NCI-H2171 treated with DMSO at 0.1 percent for 48 hours (cell line): ENCODE results near the gene C6orf132.

Experiments
- DNase-seq: peaks from one replicate; lab custom pipeline; 2025; lab: John Stamatoyannopoulos, UW

Gene C6orf132

DNA sequence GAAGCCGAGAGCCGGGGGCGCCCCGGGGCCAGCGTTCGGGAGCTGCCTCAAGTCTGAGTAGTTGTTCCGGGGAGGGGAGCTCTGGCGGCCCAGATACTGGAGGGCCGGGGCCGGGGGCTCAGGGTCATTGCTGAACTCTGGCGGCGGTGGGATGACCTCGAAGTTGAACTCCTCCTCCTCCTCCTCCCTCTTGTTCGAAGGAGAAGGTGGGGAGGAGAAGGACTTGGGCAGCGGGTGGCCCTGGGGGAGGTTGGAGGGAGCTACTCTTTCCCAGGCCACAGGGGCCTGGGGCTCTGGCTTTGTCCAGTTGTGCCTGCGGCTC is 37.7 kb downstream of the C6orf132 start:
- DNase-seq: no peak

- no peak for DNase-seq
These were observed 38.2 kb downstream of the C6orf132 start for GRCh38 chr6:42104095-42104803.

DNA sequence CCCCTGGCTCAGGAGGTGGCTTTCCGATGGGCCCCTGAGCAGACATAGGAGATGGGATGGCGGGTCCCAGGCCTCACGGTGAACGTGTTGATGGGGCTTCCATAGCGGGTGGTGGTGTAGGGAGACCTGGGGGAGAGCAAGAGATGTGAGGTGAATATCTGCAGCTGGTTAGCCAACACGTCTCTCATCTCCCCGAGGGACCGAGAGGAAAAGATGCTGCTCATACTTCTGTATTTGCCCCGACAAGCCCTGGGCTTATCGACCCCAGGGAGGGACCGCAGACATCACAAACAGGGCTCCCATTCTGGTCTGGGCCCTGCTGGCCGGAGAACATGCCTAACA is 38.7 kb downstream of the C6orf132 start:
- no peak for DNase-seq

- no peak for DNase-seq
These were observed 39.2 kb downstream of the C6orf132 start for GRCh38 chr6:42103216-42103615.

- DNase-seq: no peak
These were observed 41.2 kb downstream of the C6orf132 start for GRCh38 chr6:42101186-42101657.

DNA sequence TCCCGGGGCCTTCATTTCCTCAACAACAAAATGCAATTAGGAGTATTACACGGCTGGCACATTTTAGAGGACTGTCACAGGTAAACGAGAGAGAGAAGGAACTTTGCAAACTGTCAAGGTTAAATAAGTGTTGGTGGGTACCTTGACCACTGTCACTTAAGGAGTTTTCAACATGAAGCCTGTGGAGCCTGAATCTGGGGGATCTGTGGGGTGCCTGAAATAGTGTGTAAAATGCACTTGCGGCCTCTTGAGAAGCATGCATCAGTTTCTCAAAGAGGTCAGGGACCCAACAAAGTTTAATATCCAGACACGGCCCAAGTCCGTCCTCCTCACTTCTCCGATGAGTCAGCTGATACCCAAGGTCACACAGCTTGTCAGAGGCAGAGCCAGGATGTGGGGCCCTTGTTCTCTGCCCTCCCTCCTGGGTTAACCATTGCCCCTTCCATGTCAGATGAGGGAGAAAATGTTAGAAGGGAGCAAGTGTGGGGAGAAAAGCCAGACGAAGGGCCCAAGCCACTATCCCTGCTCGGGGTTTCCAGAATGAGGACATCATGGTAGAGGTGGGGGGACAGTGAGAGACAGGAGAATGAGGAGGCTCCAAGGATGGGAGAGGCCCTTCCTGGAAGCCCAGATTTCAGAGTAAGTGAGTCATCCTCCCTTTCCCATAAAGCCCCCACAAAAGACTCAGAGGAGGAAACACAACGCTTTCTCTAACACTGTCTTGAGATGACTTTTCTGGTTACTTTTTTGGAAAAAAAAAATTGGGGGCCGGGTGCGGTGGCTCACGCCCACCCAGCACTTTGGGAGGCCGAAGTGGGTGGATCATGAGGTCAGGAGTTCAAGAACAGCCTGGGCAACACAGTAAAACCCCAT is 42.2 kb downstream of the C6orf132 start:
- DNase-seq: no peak

DNA sequence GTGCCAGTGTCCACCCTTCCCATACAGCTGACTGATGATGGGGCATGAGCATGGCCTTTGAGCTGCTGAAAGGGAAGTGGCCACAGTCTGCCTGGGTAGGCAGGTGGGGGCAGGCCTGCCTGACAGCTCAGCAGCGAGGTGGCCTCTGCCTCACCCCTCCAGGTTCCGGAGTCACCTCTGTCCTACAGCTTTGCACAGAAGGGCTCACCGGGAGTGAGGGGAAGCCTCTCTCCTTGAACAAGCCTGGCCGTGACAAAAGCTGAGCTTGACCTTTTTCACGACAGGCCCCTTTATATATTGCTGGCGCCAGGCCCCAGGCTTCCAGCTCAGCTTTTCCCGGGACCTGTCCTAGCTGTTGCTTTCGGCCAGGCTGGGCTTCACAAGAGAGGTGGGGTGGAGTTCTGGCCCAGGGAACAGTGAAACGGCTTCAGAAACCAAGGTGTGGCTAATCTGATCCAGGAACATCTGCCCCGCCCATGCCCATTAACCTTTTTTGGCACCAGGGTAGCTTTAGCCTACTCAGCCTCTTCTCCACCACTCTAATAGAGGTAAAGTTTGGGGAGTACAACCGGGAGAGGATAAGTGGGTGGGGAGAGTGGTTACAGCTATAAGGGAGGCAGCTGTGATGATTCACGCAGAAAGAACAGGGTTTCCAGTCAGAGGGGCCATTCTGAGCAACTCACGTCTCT is 42.9 kb downstream of the C6orf132 start:
- DNase-seq: no peak

DNA sequence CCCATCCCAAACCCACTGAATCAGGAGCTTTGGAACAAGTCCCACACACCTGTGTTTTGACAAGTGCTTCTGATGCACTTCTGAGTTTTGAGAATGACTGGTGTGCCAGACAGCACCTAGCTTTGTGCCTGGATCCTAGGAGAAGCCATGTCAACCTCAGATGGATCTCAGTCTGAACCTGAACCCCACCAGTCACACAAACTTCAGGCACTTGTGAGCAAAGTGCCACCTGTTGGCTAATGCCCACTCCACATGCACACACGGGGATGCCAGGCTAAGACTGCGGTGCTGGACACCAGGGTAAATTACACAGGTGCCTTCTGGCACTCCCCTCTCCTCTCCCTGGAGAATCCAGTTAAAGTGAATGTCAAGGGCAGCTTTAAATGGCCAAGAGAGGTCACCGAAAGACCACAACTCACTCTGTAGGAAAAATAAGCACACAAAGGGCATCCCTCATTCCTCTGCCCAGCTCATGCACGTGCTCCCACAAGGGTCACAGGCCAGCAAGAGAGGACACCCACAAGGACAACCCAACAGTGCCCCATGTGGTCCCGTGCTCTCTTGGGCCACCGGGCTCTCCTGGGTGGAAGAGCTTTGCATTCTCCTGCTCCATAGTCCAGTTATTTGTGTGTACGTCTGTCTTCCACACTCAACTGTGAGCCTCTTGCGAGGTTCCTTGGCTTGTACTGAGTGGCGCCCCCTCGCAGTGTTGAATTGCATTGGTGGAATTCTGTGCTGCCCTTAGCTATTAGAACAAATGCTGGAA is 46.5 kb downstream of the C6orf132 start:
- no peak for DNase-seq

DNA sequence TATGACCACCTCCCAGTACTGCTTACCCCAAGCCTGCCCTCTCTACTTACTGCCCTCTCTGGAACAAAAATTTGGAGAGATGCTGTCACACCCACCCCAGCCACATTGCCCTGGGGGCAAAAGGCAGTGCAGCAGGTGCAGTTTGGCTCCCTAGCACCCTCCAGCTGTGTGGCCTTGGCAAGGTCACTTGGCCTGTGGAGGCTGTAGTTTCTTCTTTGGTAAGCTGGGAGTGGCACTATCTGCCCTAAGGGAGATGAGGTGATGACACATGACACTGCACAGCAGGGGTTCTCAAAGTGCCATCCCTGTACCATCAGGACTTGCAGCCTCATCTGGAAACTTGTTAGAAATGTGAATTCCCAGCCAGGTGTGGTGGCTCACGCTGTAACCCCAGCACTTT is 47.3 kb downstream of the C6orf132 start:
- DNase-seq: no peak

- no peak for DNase-seq
These were observed 48.7 kb downstream of the C6orf132 start for GRCh38 chr6:42093582-42094329.

DNA sequence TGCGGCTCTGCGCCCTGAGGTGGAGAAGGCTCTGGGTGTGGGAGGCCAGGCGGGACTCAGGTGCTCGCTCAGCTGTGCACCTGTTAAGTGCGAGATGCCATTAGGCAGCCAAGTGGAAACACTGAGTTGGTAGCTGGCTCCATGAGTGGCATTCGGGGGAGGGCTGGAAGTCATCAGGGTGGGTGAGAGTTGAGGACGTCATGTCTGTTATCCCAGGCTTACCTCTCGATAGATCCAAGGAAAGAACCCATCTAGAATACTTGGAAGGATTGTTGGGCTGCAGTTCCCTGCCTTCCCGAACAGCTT is 50.7 kb downstream of the C6orf132 start:
- DNase-seq: peak; percentile 71

DNA sequence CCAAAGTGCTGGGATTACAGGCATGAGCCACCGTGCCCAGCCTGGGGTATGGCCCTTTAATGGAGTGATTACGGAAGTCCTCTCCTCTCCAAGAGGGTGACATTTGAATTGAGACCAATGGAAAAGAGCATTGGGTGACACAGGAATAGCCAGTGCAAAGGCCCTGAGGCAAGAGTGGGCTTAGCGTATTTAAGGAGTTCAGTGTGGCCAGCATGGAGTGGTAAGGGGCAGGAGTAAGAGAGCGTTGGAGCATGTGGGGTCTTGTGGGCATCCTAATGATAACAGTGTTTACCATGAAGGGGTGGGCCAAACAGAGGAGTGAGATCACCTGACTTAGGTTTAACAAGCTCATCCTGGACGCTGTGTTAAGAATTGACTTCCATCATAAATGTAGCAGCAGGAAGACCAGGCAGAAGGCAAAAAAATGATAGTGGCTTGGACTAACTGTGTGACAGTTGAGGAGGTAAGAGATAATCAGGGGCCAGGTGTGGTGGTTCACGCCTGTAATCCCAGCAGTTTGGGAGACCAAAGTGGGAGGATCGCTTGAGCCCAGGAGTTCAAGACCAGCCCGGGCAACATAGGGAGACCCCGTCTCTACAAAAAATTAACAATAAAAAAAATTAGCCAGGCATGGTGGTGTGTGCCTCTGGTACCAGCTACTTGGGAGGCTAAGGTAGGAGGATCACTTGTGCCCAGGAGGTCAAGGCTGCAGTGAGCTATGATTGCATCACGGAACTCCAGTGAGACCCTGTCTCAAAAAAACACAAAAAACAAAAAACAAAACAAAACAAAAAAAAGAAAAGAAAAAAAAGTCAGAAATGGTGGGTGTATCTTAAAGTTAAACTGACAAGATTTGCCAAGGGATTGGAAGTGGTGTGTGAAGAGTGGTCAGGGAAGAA is 51.4 kb downstream of the C6orf132 start:
- DNase-seq: no peak

GRCh38 chr6:42088101-42088591 is 54.3 kb downstream of the C6orf132 start:
- no peak for DNase-seq

- DNase-seq: no peak
These were observed 56.1 kb downstream of the C6orf132 start for GRCh38 chr6:42086046-42087035.

- DNase-seq: no peak
These were observed 57.5 kb downstream of the C6orf132 start for GRCh38 chr6:42084889-42085288.

DNA sequence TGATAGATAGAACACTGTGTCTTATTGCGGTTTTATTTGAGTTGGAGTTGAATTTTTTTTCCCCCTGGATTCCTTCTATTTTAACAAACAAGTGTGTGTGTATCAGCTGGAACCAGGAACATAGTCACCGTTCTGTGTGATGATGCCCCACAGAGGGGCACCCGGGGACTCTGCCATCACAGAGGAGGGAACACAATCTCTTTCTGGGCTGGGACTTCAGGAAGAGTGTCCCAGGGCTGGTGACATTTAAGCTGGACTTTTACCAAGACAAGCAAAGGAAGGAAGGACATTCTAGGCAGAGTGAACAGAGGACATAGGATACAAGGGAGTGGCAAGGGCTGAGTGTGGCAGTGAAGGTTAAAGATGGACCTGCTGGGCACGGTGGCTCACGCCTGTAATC is 58.9 kb downstream of the C6orf132 start:
- DNase-seq: no peak

DNA sequence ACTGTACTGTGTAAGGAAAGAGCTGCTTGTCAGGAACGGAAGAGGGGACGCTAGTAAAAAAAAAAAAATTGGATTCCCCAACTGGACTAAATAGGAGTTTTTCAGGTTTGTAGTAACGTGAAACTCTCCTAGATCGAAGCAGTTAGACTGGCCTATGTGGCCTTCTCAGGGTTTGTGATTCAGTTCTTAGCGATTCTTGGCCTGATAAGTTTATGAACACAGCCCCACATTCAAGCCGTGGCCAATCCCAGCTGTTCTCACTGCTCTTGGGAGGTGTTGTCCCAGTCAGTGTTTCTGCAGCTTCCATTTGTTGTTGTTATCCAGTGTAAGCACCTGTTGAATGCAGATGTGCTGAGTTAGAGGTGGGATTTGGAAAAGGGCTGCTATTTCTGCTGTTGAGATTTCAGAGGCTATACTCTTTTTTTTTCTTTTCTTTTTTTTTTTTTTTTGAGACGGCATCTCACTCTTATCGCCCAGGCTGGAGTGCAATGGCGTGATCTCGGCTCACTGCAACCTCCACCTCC is 62.4 kb downstream of the C6orf132 start:
- no peak for DNase-seq

GRCh38 chr6:42078386-42078785 is 64.0 kb downstream of the C6orf132 start:
- no peak for DNase-seq
